ENCODE results near the gene MXD4. TPM values are rescaled to one million over a fixed set of nuclear protein-coding genes. Genes with fewer than 3 reads are reported as not detected.

MXD4 gene
- total RNA-seq, 2 experiments from 2014 or later, result 26.9 to 29.6 TPM

GRCh38 chr4:2252530-2253091 is 9.3 kb downstream of the MXD4 start:
- H3K27ac Mint-ChIP-seq, result no peak overlapping the region
- no peak overlapping the region for H3K4me3 Mint-ChIP-seq
- no peaks in the 10 kb centered on the region for H3K9me3 Mint-ChIP-seq
- ChIA-PET POLR2A (no interaction called here), CTCF (no interaction called here)
- no peaks in the 10 kb centered on the region for H3K27me3 Mint-ChIP-seq
- H3K36me3 Mint-ChIP-seq (ENCODE audit: low read depth), result no peaks in the 10 kb centered on the region
- peak; percentile 9 for DNase-seq
- H3K4me1 Mint-ChIP-seq, result no peaks in the 10 kb centered on the region

GRCh38 chr4:2251795-2252529 is 9.9 kb downstream of the MXD4 start:
- peak; percentile 14 for DNase-seq
- ChIA-PET POLR2A (interaction anchor here (2.1 kb wide), 1 partner anchor 11 kb away, joined by 11 read pairs; the partner anchor contains the start of genes HAUS3 and POLN), CTCF (no interaction called here)
- Mint-ChIP-seq H3K36me3 (ENCODE audit: low read depth) (no peaks in the 10 kb centered on the region), H3K4me1 (no peaks in the 10 kb centered on the region), H3K27ac (no peak overlapping the region), H3K4me3 (no peak overlapping the region), H3K9me3 (no peaks in the 10 kb centered on the region), H3K27me3 (no peaks in the 10 kb centered on the region)

GRCh38 chr4:2251073-2251794 is 10.7 kb downstream of the MXD4 start:
- no peaks in the 10 kb centered on the region for H3K36me3 Mint-ChIP-seq (ENCODE audit: low read depth)
- POLR2A ChIA-PET, result interaction anchor here (0.6 to 2.1 kb wide), 2 partner anchors 10 to 164 kb away, joined by 3 to 11 read pairs; partner anchors contain the start of genes HAUS3 and POLN
- H3K27me3 Mint-ChIP-seq, result no peaks in the 10 kb centered on the region
- no peaks in the 10 kb centered on the region for H3K9me3 Mint-ChIP-seq
- no peak overlapping the region for H3K27ac Mint-ChIP-seq
- CTCF ChIA-PET, result no interaction called here
- H3K4me1 Mint-ChIP-seq, result no peaks in the 10 kb centered on the region
- no peak overlapping the region for H3K4me3 Mint-ChIP-seq
- DNase-seq, result peak; percentile 12

- CTCF ChIA-PET, result no interaction called here
- H3K4me3 Mint-ChIP-seq, result no peak overlapping the region
- H3K9me3 Mint-ChIP-seq, result no peaks in the 10 kb centered on the region
Measured at GRCh38 chr4:2250357-2251072, 11.4 kb downstream of the MXD4 start.

GRCh38 chr4:2249526-2250356 is 12.2 kb downstream of the MXD4 start:
- H3K4me1 Mint-ChIP-seq, result peaks cover 6% of the 10 kb centered on the region
- no peak overlapping the region for H3K4me3 Mint-ChIP-seq
- no peaks in the 10 kb centered on the region for H3K9me3 Mint-ChIP-seq
- POLR2A ChIA-PET, result interaction anchor here (0.6 to 2.1 kb wide), 2 partner anchors 9 to 14 kb away, joined by 4 to 11 read pairs; partner anchors contain the start of genes HAUS3 and POLN
- peak; percentile 11 for DNase-seq
- H3K27me3 Mint-ChIP-seq, result no peaks in the 10 kb centered on the region
- H3K27ac Mint-ChIP-seq, result no peak overlapping the region
- H3K36me3 Mint-ChIP-seq (ENCODE audit: low read depth), result no peaks in the 10 kb centered on the region
- CTCF ChIA-PET, result no interaction called here

More at GRCh38 chr4:2250357-2251072, 11.4 kb downstream of the MXD4 start:
- no peak overlapping the region for H3K27ac Mint-ChIP-seq
- DNase-seq, result peak; percentile 15
- no peaks in the 10 kb centered on the region for H3K36me3 Mint-ChIP-seq (ENCODE audit: low read depth)
- H3K27me3 Mint-ChIP-seq, result no peaks in the 10 kb centered on the region
- no peaks in the 10 kb centered on the region for H3K4me1 Mint-ChIP-seq
- POLR2A ChIA-PET, result interaction anchor here (0.6 to 2.1 kb wide), 2 partner anchors 9 to 165 kb away, joined by 3 to 11 read pairs; partner anchors contain the start of genes HAUS3 and POLN

GRCh38 chr4:2248821-2249261 is 13.1 kb downstream of the MXD4 start:
- peak; percentile 15 for DNase-seq
- Mint-ChIP-seq H3K9me3 (no peaks in the 10 kb centered on the region), H3K27me3 (no peaks in the 10 kb centered on the region), H3K4me3 (no peak overlapping the region), H3K36me3 (ENCODE audit: low read depth) (no peaks in the 10 kb centered on the region), H3K27ac (no peak overlapping the region), H3K4me1 (peaks cover 11% of the 10 kb centered on the region)
- POLR2A ChIA-PET, result interaction anchor here (0.6 kb wide), 1 partner anchor 15 kb away, joined by 4 read pairs; no protein-coding TSS in a partner anchor
- CTCF ChIA-PET, result no interaction called here

GRCh38 chr4:2248044-2248780 is 13.7 kb downstream of the MXD4 start:
- ChIA-PET CTCF (no interaction called here), POLR2A (no interaction called here)
- no peaks in the 10 kb centered on the region for H3K36me3 Mint-ChIP-seq (ENCODE audit: low read depth)
- H3K4me3 Mint-ChIP-seq, result no peak overlapping the region
- DNase-seq, result peak; percentile 14
- H3K27ac Mint-ChIP-seq, result no peak overlapping the region
- H3K4me1 Mint-ChIP-seq, result peaks cover 17% of the 10 kb centered on the region
- no peaks in the 10 kb centered on the region for H3K9me3 Mint-ChIP-seq
- no peaks in the 10 kb centered on the region for H3K27me3 Mint-ChIP-seq

GRCh38 chr4:2247128-2248043 is 14.5 kb downstream of the MXD4 start:
- Mint-ChIP-seq H3K36me3 (ENCODE audit: low read depth) (no peaks in the 10 kb centered on the region), H3K27me3 (no peaks in the 10 kb centered on the region), H3K4me1 (peaks cover 19% of the 10 kb centered on the region), H3K4me3 (no peak overlapping the region), H3K27ac (no peak overlapping the region), H3K9me3 (no peaks in the 10 kb centered on the region)
- POLR2A ChIA-PET, result no interaction called here
- DNase-seq, result peak; percentile 15
- CTCF ChIA-PET, result no interaction called here

GRCh38 chr4:2246384-2247127 is 15.4 kb downstream of the MXD4 start:
- Mint-ChIP-seq H3K27me3 (no peaks in the 10 kb centered on the region), H3K4me3 (no peak overlapping the region), H3K4me1 (peaks cover 24% of the 10 kb centered on the region), H3K36me3 (ENCODE audit: low read depth) (peaks cover under 1% of the 10 kb centered on the region), H3K27ac (no peak overlapping the region), H3K9me3 (no peaks in the 10 kb centered on the region)
- peak; percentile 14 for DNase-seq
- ChIA-PET POLR2A (no interaction called here), CTCF (interaction anchor here (1.3 kb wide), 1 partner anchor 195 kb away, joined by 3 read pairs; no protein-coding TSS in a partner anchor)

GRCh38 chr4:2245787-2246275 is 16.1 kb downstream of the MXD4 start:
- CTCF ChIA-PET, result interaction anchor here (1.3 kb wide), 1 partner anchor 196 kb away, joined by 3 read pairs; no protein-coding TSS in a partner anchor
- POLR2A ChIA-PET, result no interaction called here
- H3K4me3 Mint-ChIP-seq, result no peak overlapping the region
- H3K9me3 Mint-ChIP-seq, result no peaks in the 10 kb centered on the region
- no peak overlapping the region for H3K27ac Mint-ChIP-seq
- DNase-seq, result peak; percentile 11
- peaks cover 26% of the 10 kb centered on the region for H3K4me1 Mint-ChIP-seq
- H3K27me3 Mint-ChIP-seq, result no peaks in the 10 kb centered on the region
- H3K36me3 Mint-ChIP-seq (ENCODE audit: low read depth), result peaks cover 8% of the 10 kb centered on the region
